HL-60/S4 (cell line): ENCODE results near the gene SYT5.
"Not testable (repeated sequence)": the region's sequence is repeated elsewhere in the genome, so short reads cannot be mapped to it uniquely, and the experiment has no call there.

Experiments used
- in situ Hi-C: fragments of 300-500 bp; cut with MboI; formaldehyde crosslinking; loops from 2 replicates; pipeline ENCODE4 v1.14.3; 2022; ENCODE audit warnings: low sequenced_read_pairs

Gene SYT5

GRCh38 chr19:55208880-55209692, 29.0 kb upstream of the SYT5 start, which contains the start of gene PTPRH:
TSS of gene PTPRH (minus strand) at chr19:55209501. CDS start at chr19:55209433, 68 bp downstream.
- in situ Hi-C loops: no loop called here

DNA sequence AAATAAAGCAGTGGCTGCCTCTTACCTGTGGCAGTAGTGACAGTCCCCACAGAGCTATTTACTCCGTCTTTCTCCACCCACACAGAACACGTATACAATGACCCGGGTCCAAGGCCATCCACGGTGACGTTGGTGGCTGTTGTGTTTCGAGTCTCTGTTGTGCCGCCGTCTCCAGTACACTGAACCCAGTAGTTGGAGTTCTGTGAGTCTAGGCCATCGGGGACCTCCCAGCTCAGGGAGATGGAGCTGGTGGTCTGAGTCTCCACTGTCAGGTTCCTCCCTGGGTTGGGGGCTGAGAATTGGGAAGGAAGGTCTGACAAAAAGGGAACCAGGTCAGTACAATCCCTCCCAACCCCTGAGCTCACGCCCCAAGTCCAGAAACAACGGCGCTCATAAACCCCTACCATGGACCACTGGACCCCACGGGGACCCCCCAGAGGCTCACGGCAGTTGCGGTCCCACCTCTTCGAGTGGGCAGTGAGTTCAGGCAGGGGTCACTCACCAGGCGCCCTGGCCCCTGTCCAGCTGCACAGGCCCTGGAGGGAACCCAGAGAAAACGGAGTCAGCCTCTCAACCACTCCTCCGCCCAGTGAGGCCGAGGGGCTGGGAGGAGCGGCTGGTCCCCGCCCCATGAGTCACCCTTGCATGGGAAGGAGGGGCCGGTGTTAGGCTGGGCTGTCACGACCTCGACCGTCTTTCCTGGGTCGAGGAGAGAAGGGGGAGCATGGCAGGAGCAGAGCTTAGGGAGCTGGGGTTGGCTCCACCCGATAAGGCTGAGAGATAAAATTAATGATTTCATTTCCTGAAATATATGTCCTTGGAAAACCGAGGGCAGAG, 26.8 kb upstream of the SYT5 start:
- in situ Hi-C loops: no loop called here

DNA sequence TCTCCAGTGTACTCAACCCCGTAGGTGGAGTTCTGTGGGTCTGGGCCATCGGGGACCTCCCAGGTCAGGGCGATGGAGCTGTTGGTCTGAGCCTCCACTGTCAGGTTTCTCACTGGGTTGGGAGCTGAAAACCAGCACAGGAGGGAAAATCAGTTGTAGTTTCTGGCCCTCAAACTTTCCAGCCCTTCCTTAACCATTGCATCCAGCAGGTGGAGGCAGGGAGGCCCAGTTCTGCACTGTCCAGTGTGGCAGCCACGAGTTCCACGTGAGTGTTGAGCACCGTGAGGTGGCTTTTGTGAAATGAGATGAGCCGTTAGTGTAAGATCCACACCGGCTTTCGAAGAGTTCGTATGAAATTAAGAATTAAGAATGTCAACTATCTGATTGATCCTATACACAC, 22.1 kb upstream of the SYT5 start:
- in situ Hi-C loops: not testable (repeated sequence)

GRCh38 chr19:55199620-55200204, 19.6 kb upstream of the SYT5 start:
- in situ Hi-C loops: no loop called here

GRCh38 chr19:55198651-55199050, 18.6 kb upstream of the SYT5 start:
- in situ Hi-C loops: no loop called here

DNA sequence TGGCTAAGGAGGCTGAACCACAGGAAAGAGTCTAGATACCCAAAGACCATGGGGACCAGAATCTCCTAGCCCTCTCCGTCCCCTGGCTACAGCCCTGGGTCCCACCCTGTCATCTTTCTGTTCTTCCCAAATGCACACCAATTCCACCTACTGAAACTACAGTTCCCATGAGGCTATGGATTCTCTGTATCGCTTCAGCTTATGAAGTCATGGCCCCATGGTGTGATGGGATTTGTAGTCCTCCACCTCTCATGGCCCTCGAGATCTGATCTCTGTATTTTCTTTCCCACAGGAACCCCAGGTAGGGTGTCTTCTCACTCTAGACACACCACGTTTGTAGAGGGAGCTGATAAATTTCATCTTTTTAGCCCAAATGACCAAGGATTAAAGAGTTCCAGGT, 17.4 kb upstream of the SYT5 start:
- in situ Hi-C loops: no loop called here

DNA sequence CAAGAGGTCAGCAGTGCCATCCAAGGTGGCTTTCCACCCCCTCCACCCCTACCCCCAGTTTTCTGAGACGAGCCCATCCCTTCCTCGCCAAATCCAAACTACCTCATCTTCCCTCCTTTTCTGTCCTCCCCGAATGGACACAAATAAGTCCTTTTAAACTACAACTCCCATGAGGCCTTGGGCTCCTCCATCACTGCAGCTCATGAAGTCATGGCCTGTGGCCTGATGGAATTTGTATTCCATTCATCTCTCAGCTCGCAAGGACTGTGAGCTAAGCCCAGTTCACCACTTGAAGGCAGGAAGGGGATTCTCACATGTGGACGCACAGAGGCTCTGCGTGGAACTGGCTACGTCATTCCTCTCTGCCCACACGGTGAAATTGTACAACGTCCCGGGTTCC, 16.7 kb upstream of the SYT5 start:
- in situ Hi-C loops: no loop called here

DNA sequence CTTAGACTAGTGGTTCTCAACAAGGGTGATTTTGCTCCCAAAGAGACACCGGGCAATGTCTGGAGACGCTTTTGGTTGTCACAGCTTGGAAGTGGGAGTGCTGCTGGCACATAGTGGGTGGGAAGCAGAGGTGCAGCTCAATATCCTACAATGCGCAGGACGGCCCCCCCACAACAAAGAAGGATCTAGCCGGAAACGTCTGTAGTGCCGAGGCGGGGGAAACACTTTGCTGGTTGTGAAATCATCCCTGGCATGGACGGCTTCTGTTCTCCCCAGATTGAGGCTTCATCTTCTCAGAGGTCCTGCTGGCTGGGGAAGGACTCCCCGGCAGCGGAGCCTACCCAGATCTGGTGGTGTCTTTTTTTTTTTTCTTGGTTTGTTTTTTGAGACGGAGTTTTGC, 13.4 kb upstream of the SYT5 start:
- in situ Hi-C loops: no loop called here

DNA sequence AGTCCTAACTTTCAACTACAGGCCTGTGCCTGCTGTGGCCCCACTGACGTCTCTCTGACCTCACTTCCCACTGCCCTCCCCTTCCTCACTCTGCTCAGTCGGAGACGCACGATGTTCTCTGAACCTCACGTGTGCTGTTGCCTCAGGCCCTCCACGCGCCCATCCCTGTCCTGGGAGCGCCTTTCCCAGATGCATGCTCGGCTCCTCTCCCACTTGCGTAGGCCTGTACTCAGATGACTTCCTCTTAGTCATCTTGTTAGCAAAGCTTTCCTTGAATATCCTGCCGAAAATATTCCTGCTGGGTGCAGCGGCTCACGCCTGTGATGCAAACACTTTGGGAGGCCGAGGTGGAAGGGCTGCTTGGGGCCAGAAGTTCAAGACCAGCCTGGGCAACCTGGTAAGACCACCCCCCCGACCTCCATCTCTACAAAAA, 9.3 kb upstream of the SYT5 start:
- in situ Hi-C loops: no loop called here

GRCh38 chr19:55188625-55189024, 8.5 kb upstream of the SYT5 start:
- in situ Hi-C loops: no loop called here

DNA sequence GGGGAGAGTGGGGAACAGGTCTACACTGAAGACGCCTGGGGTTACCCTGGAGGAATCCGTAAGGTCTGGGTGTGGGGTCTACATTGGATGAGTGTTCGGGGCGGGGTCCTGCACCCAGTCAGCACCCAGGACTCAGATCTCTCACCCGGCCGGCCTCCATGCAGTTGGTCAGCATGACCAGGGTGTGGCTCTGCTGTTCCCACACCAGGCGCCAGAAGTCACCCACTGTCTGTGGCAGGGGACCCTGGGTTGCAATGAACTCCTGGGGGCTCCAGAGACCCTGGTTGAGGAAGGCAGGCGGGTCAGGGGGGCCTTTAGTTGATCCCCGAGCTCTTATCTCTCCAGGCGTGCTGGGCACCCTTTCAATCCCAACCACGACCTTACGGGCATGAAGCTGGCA, 6.0 kb upstream of the SYT5 start:
- in situ Hi-C loops: no loop called here

- in situ Hi-C loops: no loop called here
Measured at GRCh38 chr19:55181740-55182139, 1.7 kb upstream of the SYT5 start.

DNA sequence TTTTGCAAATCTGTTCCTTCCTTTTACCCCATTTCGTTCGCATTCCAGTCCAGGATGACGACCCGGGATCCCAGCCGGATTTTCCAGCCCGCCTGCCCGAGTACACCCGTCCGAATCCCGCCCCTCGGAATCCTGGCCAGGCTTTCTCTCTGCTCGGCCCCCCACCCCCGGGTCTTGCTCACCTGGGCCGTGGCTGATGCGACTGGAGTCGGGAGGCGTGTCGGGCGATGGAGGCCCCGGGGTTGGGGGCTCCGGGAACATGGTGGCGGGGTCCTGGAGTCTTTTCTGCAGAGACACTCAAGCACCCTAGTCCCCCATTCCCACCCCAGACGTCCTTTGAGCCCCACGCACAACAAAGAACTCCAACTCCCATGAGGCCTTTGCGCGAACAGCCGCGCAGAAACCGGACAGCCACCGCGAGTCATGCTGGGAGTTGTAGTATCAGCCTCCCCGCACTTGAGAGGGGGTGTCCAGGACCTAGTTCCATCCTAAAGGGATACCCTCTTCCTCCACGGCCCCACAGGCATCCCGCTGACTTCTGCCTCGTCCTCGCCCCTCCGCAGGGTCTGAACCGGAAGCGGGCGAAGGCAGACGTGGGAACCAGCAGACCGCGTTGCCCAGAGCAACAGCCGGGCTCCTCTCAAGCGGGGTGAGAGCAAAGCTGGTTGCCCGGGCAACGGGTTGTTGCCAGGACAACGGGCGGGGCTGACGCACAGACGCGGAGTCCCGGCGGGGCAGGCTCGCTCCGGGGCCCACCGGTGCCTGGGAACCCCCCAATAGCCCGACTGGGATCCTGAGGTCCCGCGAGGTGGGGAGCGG, 1.1 kb downstream of the SYT5 start:
- in situ Hi-C loops: no loop called here

- in situ Hi-C loops: no loop called here
Measured at GRCh38 chr19:55176076-55176475, 4.0 kb downstream of the SYT5 start.

DNA sequence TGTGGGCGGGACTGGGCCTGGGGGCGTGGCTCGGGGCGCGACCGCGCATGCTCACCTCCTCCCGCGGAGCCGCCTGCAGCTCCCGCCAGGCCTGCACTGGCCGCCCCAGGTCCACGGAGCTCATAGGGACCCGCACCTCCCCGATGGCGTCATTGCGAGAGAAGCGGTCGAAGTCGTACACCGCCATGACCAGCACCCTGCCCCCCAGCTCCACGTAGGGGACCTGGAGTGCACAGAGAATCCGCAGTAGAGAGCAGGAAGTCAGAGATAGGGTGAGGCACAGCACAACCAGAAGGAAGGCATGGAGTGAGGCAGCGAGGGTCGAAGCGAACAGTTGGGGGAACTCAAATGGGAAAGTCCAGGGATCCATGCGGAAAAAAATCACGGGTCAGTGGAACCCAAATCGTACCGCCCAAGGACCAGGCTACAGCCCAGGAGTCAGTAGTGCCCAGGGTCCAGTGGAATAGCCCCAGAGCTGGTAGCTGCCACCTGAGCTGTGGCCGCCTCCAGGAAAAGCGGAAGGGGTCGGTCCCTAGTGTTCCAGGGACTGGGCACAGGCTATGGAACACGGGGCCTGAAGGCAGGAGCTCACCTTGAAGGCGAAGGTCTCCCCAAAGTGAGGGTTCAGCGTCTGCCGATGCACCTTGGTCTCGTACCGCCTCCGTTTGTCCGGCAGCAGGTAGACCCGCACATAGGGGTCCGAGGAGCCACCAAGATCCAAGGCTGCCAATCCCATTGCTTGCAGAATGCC, 4.8 kb downstream of the SYT5 start:
- in situ Hi-C loops: no loop called here

DNA sequence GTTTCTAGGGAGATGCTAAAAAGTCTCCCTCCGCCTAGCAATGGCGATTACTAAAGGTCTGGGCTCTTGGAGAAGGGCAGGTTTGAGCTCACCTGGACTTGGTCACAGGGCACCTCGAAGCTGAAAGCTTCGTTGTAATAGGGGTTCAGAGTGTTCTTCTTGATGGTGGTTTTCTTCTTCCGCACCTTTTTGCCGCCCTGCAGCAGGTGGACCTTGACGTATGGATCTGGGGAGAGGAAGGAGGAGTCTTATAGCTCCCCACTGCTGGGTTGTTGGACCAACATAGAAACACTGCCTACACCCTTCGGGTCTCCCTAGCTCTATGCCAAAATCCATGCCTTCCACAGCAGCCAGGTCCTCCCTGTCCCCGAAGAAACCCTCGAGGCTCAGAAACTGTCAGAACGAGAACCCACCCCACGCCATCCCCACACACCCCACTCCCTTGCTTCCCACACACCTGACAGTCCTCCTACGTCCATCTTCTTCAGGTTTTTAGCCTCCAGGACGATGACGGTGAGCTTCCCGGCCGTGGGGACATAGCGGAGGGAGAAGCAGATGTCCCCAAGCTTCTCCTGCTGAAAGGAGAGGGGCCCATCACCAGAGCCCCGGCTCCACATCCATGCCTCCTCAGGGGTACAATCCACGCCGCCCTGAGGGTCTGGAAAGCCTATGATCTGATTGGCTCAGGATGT, 5.5 kb downstream of the SYT5 start:
- in situ Hi-C loops: no loop called here

GRCh38 chr19:55173714-55174409, 6.2 kb downstream of the SYT5 start:
- in situ Hi-C loops: no loop called here

DNA sequence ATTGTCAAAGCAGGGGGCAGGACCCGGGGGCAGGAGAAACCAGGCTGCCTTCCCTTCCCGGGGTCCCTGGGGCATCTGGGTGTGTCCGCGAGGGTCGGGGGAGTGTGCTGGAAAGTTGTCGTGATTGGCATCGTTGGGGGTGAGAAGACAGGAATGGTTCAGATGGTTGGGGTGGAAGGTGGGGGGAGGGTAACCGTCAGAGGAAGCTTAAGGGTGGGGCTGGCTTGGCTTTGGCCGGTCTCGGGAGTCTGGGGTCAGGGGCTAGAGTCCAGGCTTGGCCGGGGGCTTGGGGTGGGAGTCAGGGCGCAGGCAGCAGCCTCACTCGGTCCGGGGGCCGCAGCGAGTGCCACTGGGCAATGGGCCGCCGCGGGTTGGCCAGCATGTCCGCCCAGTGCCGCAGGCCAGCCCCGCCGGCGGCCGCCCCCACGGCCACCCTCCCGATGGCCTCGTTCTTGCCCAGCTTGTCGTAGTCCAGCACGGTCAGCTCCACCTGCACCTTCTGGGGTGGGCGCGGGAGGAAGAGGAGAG, 6.8 kb downstream of the SYT5 start:
- in situ Hi-C loops: no loop called here

GRCh38 chr19:55172741-55173140, 7.3 kb downstream of the SYT5 start:
- in situ Hi-C loops: no loop called here
